ENCODE data around the gene PDE7B. TPM values are rescaled to one million over a fixed set of nuclear protein-coding genes. Genes with fewer than 3 reads are reported as not detected.

The PDE7B gene
- total and polyA plus RNA-seq, 4 donors = 1.0 to 6.9 (median 3.8) TPM

DNA sequence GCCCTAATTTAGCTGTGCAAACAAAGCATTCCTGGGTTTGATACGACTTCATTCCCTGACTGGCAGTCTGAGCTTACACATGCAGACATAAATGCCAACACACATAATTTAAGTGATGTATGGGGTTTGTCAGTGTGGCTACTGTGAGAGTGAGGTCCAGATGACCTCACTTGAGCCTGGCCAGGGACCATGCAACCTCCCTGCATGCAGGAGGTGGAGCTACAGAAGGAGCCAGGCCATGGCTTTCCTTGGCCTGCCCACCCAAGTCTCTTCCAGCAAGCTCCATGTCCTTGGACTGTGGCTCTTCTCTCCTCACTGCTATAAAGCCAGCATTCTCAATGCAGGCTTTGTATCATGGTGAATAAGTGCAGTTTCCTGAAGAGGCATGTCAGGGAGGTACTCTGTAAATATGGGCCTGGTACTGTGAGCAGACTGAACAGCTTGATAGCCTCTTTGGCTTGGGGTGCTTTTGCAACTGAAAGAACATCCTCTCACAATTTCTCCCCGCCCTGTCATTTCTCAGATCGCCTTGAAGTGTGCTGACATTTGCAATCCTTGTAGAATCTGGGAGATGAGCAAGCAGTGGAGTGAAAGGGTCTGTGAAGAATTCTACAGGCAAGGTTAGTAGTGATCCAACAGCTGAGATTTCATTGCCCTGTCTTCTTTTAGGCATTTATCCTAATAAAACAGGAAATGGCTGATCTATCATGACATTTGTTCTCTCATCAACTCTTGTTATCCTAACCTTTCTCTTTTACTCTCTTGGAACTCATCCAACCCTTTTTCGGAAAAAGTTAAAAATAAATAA is 329.4 kb downstream of the PDE7B start:
- no peak for DNase-seq
- H3K4me3 ChIP-seq (ENCODE audit: low read length in 2 of 2) = no peak overlapping the region
- no peaks in the 10 kb centered on the region for H3K9me3 ChIP-seq (ENCODE audit: control insufficient read depth, low read length)
- H3K4me1 ChIP-seq (ENCODE audit: control insufficient read depth in 1 of 2, insufficient read depth in 2 of 2, low read length in 2 of 2) = no peaks in the 10 kb centered on the region
- peak; percentile 50 for ATAC-seq (ENCODE audit: low FRiP score)
- intact Hi-C loops (cut with DNase I) = no loop called here
- no peaks in the 10 kb centered on the region for H3K27me3 ChIP-seq (ENCODE audit: control insufficient read depth in 1 of 2, insufficient read depth in 2 of 2, low read length in 1 of 2)
- no peak overlapping the region for H3K27ac ChIP-seq (ENCODE audit: low read depth in 1 of 2, low read length in 2 of 2)
- 52 to 55% methylated on average over 4 of the region's 4 CpGs for WGBS, 2 donors
- H3K36me3 ChIP-seq (ENCODE audit: control insufficient read depth in 1 of 2, insufficient read depth in 2 of 2, low read length in 1 of 2) = peaks cover 0 to 2% of the 10 kb centered on the region in 2 donors

DNA sequence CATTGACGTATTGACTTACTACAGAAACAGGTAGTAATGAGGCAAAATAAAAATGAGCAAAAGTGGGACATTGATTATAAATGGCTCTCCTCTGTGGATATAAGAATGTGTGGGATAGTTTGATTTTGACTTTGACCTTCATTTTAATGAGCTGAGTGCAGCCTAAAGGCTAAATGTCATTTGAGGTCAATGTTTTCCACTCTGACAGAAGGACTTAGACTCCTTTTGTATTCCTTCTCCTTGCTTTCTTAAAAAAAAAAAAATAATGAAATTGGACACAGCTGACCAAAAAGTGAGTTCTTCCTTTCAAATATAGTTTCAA is 330.0 kb downstream of the PDE7B start:
- Histone ChIP-seq H3K27me3 (ENCODE audit: control insufficient read depth in 1 of 2, insufficient read depth in 2 of 2, low read length in 1 of 2) (no peaks in the 10 kb centered on the region), H3K4me1 (ENCODE audit: control insufficient read depth in 1 of 2, insufficient read depth in 2 of 2, low read length in 2 of 2) (no peaks in the 10 kb centered on the region), H3K27ac (ENCODE audit: low read depth in 1 of 2, low read length in 2 of 2) (no peak overlapping the region), H3K36me3 (ENCODE audit: control insufficient read depth in 1 of 2, insufficient read depth in 2 of 2, low read length in 1 of 2) (peaks cover 0 to 2% of the 10 kb centered on the region in 2 donors), H3K4me3 (ENCODE audit: low read length in 2 of 2) (no peak overlapping the region), H3K9me3 (ENCODE audit: control insufficient read depth, low read length) (no peaks in the 10 kb centered on the region)
- DNase-seq (no peak), ATAC-seq (ENCODE audit: low FRiP score) (no peak)
- intact Hi-C loops (cut with DNase I) = no loop called here
- WGBS, 2 donors = 44 to 58% methylated on average over 1 of the region's 1 CpG

DNA sequence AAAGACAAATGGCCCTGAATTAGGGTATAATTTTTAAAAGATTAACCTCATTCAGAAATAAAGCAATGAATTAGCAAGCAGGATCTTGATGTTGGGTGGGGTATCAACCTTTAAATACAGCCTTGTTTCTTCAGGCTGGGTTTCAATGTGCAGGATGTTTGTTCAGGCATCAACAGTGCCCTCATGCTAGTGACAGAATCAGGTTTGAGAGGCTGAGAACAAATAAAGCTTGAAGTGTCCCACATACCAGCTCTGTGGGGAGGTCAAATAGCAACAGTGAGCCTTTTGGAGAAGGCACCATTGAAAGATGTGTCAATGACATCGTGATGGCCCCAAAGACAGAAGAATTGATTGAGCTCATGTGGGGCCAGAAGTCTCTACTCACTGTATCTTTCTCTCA is 330.4 kb downstream of the PDE7B start:
- Histone ChIP-seq H3K36me3 (ENCODE audit: control insufficient read depth in 1 of 2, insufficient read depth in 2 of 2, low read length in 1 of 2) (peaks cover 0 to 2% of the 10 kb centered on the region in 2 donors), H3K4me1 (ENCODE audit: control insufficient read depth in 1 of 2, insufficient read depth in 2 of 2, low read length in 2 of 2) (no peaks in the 10 kb centered on the region), H3K27me3 (ENCODE audit: control insufficient read depth in 1 of 2, insufficient read depth in 2 of 2, low read length in 1 of 2) (no peaks in the 10 kb centered on the region), H3K27ac (ENCODE audit: low read depth in 1 of 2, low read length in 2 of 2) (no peak overlapping the region), H3K4me3 (ENCODE audit: low read length in 2 of 2) (no peak overlapping the region), H3K9me3 (ENCODE audit: control insufficient read depth, low read length) (no peaks in the 10 kb centered on the region)
- DNase-seq (no peak), ATAC-seq (ENCODE audit: low FRiP score) (no peak)
- intact Hi-C loops (cut with DNase I) = no loop called here
- WGBS, 2 donors = 63 to 76% methylated on average over 1 of the region's 1 CpG

DNA sequence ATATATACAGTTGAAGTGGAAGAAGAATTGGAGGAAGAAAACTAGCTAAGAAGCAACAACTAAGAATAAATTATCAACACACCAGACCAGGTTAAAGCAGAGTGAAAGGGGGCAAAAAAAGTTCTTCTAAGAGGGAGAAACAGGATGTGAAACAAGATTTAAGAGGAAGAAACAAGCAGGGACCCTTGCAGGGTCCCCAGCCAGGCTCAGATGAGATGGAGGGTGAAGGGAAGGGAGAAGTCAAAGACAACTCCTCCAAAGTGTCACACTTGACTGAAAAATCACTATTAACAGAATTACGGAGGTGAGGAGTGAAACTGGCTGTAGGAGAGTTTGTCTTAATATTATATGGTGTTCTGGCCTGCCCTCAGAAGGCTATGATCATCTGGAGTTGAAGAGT is 333.2 kb downstream of the PDE7B start:
- 89 to 94% methylated on average over 1 of the region's 1 CpG for WGBS, 2 donors
- no peaks in the 10 kb centered on the region for H3K27me3 ChIP-seq (ENCODE audit: control insufficient read depth in 1 of 2, insufficient read depth in 2 of 2, low read length in 1 of 2)
- no peaks in the 10 kb centered on the region for H3K9me3 ChIP-seq (ENCODE audit: control insufficient read depth, low read length)
- intact Hi-C loops (cut with DNase I) = no loop called here
- H3K36me3 ChIP-seq (ENCODE audit: control insufficient read depth in 1 of 2, insufficient read depth in 2 of 2, low read length in 1 of 2) = peaks cover 0 to 2% of the 10 kb centered on the region in 2 donors
- H3K4me1 ChIP-seq (ENCODE audit: control insufficient read depth in 1 of 2, insufficient read depth in 2 of 2, low read length in 2 of 2) = no peaks in the 10 kb centered on the region
- no peak for DNase-seq
- H3K27ac ChIP-seq (ENCODE audit: low read depth in 1 of 2, low read length in 2 of 2) = no peak overlapping the region
- no peak overlapping the region for H3K4me3 ChIP-seq (ENCODE audit: low read length in 2 of 2)
- ATAC-seq (ENCODE audit: low FRiP score) = no peak

DNA sequence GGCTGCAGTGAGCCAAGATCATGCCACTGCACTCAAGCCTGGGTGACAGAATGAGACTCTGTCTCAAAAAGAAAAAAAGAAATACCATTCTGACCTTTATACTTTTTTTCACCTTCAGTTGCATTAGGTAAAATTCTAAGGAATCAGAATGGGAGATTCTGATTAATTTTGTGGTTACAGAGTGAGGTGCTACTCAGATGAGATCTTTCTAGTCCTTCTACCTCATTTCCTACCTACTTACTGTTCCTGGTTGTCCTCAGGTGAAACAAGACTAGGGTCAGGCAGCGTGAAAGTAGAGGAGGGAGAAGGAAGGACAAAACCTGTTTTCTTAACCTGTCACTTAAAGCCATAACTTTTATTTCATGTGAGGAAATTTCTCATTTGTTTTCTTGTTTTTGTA is 334.9 kb downstream of the PDE7B start:
- no peak overlapping the region for H3K4me3 ChIP-seq (ENCODE audit: low read length in 2 of 2)
- intact Hi-C loops (cut with DNase I) = no loop called here
- H3K9me3 ChIP-seq (ENCODE audit: control insufficient read depth, low read length) = no peaks in the 10 kb centered on the region
- ATAC-seq (ENCODE audit: low FRiP score) (no peak), DNase-seq (no peak)
- no peak overlapping the region for H3K27ac ChIP-seq (ENCODE audit: low read depth in 1 of 2, low read length in 2 of 2)
- H3K36me3 ChIP-seq (ENCODE audit: control insufficient read depth in 1 of 2, insufficient read depth in 2 of 2, low read length in 1 of 2) = no peaks in the 10 kb centered on the region
- H3K27me3 ChIP-seq (ENCODE audit: control insufficient read depth in 1 of 2, insufficient read depth in 2 of 2, low read length in 1 of 2) = no peaks in the 10 kb centered on the region
- H3K4me1 ChIP-seq (ENCODE audit: control insufficient read depth in 1 of 2, insufficient read depth in 2 of 2, low read length in 2 of 2) = no peaks in the 10 kb centered on the region
- WGBS, 2 donors = 98 to 100% methylated on average over 1 of the region's 1 CpG

DNA sequence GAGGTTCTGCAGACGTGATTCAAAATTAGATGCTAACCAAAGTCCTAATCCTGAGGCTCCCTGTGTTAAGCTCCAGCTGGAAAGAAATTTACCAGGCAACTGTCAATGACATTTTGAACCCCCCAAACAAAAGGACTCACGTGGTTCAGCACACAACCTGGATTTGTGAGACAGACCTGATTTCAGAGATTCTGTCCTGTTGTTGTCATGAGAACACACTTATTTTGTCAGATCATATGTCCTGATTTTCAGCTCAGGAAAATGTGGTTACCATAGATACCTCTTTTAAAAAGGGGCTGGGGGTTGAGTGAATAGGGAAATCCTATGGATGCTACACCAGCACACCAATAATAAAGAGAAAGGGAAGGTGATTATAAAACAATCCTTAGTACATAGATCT is 337.0 kb downstream of the PDE7B start:
- H3K36me3 ChIP-seq (ENCODE audit: control insufficient read depth in 1 of 2, insufficient read depth in 2 of 2, low read length in 1 of 2) = no peaks in the 10 kb centered on the region
- H3K9me3 ChIP-seq (ENCODE audit: control insufficient read depth, low read length) = no peaks in the 10 kb centered on the region
- 83 to 87% methylated on average over 2 of the region's 2 CpGs for WGBS, 2 donors
- ATAC-seq (ENCODE audit: low FRiP score) (no peak), DNase-seq (no peak)
- H3K27me3 ChIP-seq (ENCODE audit: control insufficient read depth in 1 of 2, insufficient read depth in 2 of 2, low read length in 1 of 2) = no peaks in the 10 kb centered on the region
- H3K27ac ChIP-seq (ENCODE audit: low read depth in 1 of 2, low read length in 2 of 2) = no peak overlapping the region
- H3K4me3 ChIP-seq (ENCODE audit: low read length in 2 of 2) = no peak overlapping the region
- intact Hi-C loops (cut with DNase I) = no loop called here
- H3K4me1 ChIP-seq (ENCODE audit: control insufficient read depth in 1 of 2, insufficient read depth in 2 of 2, low read length in 2 of 2) = no peaks in the 10 kb centered on the region

DNA sequence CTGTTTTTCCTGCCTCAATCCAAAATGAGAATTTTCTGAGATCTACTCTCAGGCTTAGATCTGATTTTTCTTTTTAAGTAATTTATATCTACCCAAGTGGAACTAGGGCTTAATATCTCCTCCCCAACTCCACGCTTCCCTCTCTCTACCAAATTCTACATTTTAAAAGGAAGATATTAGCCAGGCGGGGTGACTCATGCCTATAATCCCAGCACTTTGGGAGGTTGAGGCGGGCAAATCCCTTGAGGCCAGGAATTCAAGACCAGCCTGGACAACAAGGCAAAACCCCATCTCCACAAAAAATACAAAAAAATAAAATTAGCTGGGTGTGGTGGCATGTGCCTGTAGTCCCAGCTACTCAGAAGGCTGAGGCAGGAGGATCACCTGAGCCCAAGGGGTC is 337.6 kb downstream of the PDE7B start:
- Histone ChIP-seq H3K9me3 (ENCODE audit: control insufficient read depth, low read length) (no peaks in the 10 kb centered on the region), H3K27me3 (ENCODE audit: control insufficient read depth in 1 of 2, insufficient read depth in 2 of 2, low read length in 1 of 2) (no peaks in the 10 kb centered on the region)

DNA sequence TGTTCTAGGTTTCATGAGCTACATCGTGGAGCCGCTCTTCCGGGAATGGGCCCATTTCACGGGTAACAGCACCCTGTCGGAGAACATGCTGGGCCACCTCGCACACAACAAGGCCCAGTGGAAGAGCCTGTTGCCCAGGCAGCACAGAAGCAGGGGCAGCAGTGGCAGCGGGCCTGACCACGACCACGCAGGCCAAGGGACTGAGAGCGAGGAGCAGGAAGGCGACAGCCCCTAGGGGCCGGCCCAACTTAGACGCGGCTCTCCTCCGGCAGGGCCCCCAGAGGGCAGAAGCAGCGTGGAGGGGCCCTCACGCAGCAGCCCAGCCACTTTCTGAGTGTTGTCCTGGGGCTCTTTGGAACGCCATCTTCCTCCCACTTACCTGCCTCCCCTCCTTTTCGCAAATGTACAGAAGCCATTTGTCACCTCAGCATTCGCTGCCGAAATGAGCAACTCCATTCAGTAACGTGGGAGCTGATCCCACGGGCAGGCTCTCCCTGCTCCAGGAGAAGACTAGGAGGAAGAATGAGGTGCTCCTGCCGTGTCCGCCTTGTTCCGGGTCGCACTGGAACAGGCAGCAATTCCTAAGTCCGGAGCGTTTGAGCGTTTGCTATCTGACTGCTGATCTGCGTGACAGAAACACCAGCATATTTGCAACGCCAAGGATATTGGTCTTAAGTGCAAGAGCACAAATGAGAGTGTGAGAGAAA is 340.3 kb downstream of the PDE7B start:
- DNase-seq = no peak
- no peak for ATAC-seq (ENCODE audit: low FRiP score)
- Histone ChIP-seq H3K27ac (ENCODE audit: low read depth in 1 of 2, low read length in 2 of 2) (no peak overlapping the region), H3K27me3 (ENCODE audit: control insufficient read depth in 1 of 2, insufficient read depth in 2 of 2, low read length in 1 of 2) (no peaks in the 10 kb centered on the region), H3K9me3 (ENCODE audit: control insufficient read depth, low read length) (no peaks in the 10 kb centered on the region), H3K4me1 (ENCODE audit: control insufficient read depth in 1 of 2, insufficient read depth in 2 of 2, low read length in 2 of 2) (no peaks in the 10 kb centered on the region), H3K4me3 (ENCODE audit: low read length in 2 of 2) (no peak overlapping the region), H3K36me3 (ENCODE audit: control insufficient read depth in 1 of 2, insufficient read depth in 2 of 2, low read length in 1 of 2) (no peaks in the 10 kb centered on the region)
- intact Hi-C loops (cut with DNase I) = no loop called here
- 86 to 89% methylated on average over 31 to 32 of the region's 32 CpGs for whole genome bisulfite sequencing, 2 donors

More for the DNA sequence above, 337.6 kb downstream of the PDE7B start:
- Histone ChIP-seq H3K4me3 (ENCODE audit: low read length in 2 of 2) (no peak overlapping the region), H3K27ac (ENCODE audit: low read depth in 1 of 2, low read length in 2 of 2) (no peak overlapping the region), H3K4me1 (ENCODE audit: control insufficient read depth in 1 of 2, insufficient read depth in 2 of 2, low read length in 2 of 2) (no peaks in the 10 kb centered on the region), H3K36me3 (ENCODE audit: control insufficient read depth in 1 of 2, insufficient read depth in 2 of 2, low read length in 1 of 2) (no peaks in the 10 kb centered on the region)
- WGBS, 2 donors = 96% methylated on average over 3 of the region's 3 CpGs
- ATAC-seq (ENCODE audit: low FRiP score) = no peak
- intact Hi-C loops (cut with DNase I) = no loop called here
- DNase-seq = no peak

DNA sequence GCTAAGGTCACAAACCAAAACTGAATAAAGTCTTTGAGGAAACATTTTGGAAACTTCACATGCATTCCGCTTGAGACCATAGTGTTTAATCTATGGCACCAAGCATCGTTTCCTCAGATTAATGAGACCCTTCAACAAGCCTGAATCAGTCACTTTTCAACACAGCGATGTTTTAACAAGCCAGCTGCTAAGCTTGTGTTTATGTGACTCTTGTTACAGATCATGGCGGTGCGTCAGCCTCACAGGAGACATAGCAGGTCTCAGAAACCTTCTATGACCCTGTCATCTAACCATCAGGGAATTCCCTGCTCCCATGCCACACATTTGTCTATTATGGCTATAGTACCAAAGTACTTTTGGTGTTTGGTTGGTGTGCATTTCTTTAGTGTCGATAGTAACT is 341.4 kb downstream of the PDE7B start:
- WGBS, 2 donors = 62 to 66% methylated on average over 6 of the region's 6 CpGs
- Histone ChIP-seq H3K27me3 (ENCODE audit: control insufficient read depth in 1 of 2, insufficient read depth in 2 of 2, low read length in 1 of 2) (no peaks in the 10 kb centered on the region), H3K4me1 (ENCODE audit: control insufficient read depth in 1 of 2, insufficient read depth in 2 of 2, low read length in 2 of 2) (no peaks in the 10 kb centered on the region), H3K9me3 (ENCODE audit: control insufficient read depth, low read length) (no peaks in the 10 kb centered on the region), H3K36me3 (ENCODE audit: control insufficient read depth in 1 of 2, insufficient read depth in 2 of 2, low read length in 1 of 2) (no peaks in the 10 kb centered on the region), H3K4me3 (ENCODE audit: low read length in 2 of 2) (no peak overlapping the region), H3K27ac (ENCODE audit: low read depth in 1 of 2, low read length in 2 of 2) (no peak overlapping the region)
- intact Hi-C loops (cut with DNase I) = no loop called here
- DNase-seq (no peak), ATAC-seq (ENCODE audit: low FRiP score) (no peak)
